Stimulated activated CD8-positive, alpha-beta memory T cell treated with anti-CD3 and anti-CD28 coated beads, Interleukin-12 subunit alpha, Interleukin-12 subunit beta, amount 100 ng/mL, for 24 hours (primary cell): Measurements from ENCODE around the gene NR2E3.

Experiments used
- DNase-seq: peaks from one replicate; pipeline ENCODE4 v3.0.0-alpha.2; 2020; ENCODE audit errors: extremely low read depth

Gene NR2E3

DNA sequence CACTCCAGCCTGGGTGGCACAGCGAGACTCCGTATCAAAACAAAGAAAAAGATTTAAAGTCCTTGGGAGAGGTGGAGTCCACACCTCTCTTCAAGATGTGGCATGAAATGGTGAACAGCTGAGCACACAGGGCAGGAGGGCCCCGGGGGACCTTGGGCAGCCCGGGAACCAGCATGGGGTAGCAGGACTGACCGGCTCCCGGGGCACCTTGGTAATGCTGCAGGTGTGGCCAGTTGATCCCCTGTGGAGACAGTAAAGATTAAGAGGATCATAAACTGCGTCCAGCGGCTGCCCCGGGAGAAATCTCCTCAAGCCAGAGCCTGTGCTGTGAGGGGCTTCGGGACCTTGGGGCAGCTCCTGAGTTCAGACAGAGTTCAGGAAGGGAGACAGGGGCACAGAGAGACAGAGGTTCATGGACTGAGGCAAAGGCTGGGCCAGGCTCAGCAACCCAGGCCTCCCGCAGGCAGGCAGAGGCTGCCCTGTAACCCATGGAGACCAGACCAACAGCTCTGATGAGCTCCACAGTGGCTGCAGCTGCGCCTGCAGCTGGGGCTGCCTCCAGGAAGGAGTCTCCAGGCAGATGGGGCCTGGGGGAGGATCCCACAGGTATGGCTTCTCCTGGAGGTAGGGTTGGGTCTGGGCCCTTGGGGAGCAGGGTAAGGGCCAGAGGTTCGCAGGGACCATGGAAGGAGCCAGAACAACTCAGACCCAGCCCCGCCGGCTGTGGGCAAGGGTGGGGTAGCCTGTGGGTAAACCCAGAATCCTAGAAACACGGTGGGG lies at the start of gene NR2E3:
TSS of gene NR2E3 (plus strand) at position 299 of the 780 bp plus-strand sequence. CDS start at position 489, 190 bp downstream.
- DNase-seq = no peak

DNA sequence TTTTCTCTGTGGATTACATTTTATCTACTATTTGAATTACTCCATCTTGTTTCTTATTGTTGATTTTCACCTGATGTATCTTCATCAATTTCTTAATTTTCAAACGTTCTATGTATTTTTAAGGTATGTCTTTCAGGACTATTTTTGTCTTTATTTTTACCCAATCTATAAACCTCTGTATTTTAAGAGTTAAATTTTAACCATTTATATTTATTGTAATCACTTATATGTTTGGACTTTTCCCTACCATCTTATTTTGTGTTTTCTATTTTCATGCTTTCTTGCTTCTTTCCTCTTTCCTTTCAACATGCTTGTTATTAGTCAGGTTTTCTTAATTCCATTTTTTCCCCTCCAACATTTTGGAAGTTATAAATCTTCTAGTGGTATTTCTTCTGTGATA lies 49.5 kb upstream of the NR2E3 start:
- DNase-seq = no peak

DNA sequence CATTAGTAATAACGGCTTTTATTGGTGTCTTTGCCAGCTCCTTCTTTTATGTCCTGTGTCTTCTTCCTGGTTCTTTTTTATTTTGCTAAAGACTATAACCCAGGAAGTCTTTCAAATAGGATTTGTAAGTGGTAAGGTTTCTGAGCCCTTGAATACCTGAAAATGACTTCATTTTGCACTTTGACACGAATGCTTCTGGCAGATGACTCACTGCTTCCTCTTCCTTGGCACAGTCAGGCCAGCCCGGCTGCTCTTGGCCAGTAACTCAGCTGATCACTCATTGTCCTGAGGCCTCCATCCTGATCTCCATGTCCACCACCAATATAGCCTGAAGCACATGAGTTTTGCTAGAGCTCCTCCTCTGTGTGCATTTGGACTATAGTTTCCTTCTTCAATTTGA lies 48.7 kb upstream of the NR2E3 start:
- no peak for DNase-seq

DNA sequence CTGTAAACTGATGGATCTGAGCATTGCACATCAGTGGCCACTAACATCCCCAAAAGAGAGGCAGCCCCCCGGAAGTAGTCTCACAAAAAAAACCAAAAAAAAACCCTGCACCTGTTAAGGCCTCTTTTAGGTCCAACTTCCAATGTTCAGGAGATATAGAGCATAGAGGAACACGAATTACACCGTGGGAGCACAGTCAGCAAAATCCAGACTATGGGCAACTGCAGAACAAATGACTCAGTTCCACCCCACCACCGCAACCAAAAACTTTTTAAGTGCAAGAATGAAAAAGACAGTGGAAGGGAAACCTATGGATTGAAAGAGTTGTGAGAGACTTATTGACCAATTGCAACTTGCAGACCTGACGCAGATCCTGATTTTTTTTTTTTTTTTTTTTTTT lies 42.2 kb upstream of the NR2E3 start:
- no peak for DNase-seq

DNA sequence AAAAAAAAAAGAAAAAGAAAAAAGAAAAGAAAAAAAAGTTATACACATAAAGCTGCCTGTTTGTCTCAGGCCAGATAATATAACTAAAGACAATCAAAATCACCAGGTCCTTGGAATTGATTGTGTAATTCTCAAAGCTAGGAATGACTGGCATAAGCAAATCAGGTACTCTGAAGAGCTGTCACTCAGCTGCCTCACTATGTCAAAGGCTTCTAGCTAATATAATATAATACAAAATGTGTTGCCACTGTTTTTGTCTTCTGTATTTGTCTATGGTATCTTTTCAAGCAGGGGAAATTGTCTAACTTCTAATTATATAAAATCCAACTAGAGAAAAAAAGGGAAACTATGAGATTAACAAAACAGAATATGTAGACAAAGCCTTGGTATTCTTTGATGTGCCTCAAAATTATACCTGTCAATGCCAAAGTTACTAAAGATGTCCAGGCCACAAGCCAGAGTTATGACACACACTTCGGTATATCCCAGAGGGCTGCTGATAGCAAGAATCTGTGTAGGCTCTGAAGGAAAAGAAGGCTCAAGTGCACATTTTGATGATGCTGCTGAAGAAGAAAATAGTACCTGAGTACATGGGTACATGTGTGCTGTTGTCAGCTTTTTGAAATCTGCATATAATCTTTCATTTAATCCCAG lies 37.0 kb upstream of the NR2E3 start:
- DNase-seq = no peak

DNA sequence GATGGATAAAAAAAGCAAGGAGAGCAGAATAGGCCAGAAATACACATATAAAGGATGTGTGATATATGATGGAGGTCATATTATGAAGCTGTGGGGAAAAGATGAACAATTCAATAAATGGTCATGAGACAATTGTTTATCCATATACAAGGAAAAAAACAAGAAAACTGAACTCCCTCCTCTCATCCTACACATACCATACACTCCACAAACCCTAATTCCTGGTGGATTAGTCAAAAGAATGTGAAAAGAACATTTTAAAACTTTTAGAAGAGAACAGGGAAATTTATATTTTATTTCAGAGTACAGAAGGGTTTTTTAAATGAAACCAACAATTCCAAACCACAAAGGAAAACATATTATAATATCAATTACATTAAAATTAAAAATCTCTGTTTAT lies 34.5 kb upstream of the NR2E3 start:
- DNase-seq = no peak

DNA sequence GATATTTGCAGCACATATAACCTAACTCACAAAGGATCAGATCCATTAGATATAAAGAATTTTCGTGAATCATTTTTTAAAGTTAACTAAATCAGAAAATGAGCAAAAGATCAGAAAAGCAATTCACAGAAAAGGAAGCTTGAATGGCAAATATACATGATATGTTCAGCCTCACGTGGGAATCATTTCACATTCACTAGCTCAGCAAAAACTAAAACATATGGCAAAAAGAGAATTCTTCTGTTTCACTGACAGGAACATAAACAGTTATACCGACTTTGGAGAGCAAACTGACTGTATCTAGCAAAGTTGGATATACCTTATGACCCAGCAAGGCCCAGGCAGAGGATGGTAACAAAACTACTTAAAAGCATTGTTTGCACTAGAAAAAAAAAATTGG lies 34.0 kb upstream of the NR2E3 start:
- no peak for DNase-seq

DNA sequence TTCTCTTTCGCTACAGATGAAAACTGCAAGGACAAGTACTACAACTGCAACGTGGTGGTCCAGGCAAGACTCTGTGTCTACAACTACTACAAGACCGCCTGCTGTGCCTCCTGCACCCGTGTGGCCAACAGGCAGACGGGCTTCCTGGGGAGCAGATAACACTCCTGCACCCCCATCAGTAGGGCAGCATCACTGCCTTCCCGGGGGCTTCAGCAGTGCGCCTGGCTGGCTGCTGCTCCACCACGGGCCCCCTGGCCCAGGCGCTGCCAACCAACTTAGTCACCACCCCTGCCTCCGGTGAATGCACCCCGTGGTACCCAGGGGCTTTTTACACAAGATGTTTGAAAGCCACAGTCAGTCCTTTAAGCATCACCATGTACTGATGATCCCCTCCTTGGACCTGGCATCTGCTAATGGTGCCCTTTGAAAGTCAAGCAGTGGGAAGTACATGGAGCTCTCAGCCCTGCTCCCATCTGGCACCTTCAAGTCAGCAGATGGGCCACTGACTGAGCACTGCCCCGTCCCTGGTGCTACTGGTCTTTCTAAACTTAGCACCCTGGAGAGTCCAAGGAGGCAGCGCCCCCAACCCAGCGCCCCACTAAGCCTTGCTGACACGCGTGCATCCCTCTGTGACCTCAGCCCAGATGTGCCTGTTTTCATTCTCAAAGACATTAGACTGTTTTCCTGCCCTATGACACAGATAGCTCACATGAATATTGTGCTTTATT lies 33.0 kb upstream of the NR2E3 start:
- no peak for DNase-seq

DNA sequence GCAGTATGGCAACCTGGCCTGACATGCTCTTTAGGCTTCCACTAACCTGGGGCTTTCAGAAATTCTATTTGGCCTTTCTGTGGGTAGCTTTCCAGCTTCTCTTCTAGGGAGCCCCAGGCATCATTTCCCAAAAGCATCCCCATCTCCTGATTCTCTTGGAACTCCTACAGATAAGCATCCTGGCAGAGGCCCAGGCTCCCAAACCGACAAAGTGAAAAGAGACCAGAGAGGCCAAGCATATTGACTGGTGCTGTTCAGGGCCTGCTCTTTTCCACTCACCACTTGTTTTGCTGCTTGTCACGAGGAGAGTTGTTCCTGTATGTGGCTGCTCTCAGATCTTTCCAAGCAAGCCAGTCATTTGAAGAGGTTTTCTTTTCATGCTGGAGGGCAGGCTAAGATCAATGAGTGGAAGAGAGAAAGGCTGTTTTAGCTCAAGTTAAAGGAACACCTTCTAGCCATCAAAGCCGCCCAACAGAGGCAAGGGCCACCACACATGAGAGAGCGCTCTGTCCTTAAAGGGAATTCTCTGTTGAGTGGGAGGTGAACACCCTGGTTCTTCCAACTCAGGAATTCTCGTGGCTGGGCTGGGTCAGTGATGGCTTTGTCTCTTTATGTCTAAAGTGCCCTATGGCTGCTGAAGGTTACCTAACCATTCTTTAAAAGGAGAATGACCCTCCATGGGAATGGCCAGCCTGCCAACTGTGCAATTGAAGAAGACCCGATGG lies 31.1 kb upstream of the NR2E3 start:
- DNase-seq = no peak

DNA sequence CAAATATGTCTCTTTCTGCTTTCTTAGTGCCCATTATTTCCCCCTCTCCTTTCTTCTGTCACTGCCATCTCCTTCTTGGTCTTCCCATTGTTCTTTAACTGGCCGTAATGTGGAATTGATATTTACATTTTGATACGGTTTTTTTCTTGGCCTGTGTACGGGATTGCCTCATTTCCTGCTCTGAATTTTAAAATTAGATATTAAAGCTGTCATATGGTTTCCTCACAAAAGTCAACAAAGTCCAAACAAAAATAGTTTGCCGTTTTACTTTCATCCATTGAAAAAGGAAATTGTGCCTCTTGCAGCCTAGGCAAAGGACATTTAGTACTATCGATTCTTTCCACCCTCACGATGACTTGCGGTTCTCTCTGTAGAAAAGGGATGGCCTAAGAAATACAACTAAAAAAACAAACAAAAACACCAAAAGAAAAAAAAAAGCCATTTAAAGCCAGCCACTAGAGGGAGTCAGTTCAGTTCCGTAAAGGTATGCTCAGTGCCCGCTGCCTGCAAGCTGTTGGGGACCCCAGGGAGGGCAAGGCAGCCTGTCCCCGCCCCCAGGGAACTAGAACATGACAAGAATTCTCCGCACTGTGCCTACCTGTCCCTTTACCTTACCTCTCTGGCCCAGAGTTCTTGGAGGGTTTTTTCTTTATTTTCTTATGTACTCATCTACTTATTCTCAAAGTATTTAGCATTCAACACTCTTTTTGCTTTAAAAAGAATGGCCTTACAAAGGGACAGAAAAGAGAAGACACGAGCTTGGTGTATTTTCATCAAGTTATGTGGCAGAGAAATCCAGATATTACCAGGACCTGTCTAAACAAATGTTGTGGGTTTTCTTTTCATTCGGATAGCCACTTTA lies 30.0 kb upstream of the NR2E3 start:
- DNase-seq = no peak

DNA sequence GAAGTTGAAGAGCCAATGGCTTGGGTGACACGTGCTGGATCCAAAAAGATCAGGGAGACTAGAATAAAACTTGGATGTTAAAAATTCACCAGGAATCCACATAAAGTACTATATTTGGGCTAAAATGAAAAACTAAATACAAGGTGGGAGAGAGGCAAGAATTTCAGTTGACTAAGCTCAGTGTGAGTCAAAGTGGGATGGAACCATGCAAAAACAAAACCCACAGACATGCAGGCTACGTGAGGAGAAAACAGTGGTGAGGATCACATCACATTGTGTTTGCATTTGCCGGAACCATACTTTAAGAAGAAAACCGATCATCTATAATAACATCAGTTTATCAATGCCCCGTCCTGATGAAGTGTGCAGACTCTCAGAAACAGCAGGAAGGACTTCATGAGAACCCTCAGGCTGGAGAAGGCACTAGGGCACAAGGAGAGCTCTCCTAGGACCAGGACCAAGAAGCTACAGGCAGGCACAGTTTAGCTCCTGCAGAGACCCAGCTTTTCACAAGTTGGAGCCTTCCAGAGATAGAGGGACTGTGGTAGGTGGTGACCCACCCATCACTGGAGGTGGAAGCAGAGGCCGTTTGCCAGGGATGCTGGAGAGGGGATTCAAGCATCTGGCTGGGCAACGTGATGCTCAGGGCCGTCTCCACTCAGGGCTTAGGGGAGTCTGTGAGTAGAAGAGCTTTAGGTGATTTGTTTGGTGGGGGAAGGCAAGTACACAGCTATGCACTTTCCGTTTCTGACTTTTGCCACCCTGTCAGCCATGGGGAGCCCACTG lies 29.0 kb upstream of the NR2E3 start:
- no peak for DNase-seq

DNA sequence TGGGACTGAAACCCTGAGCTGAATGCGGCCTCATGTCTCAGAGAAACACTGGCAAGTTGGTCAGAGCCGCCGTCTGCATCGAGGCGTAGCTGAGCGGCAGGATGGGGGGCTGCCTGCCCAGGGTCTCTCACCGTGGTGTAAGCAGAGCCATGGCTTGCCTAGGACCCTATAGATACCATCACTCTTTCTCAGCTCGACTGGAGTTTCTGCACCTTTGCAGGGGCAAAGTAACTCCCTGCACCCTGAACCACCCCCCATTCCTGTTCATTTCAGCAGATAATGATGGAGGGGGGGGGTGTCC lies 28.4 kb upstream of the NR2E3 start:
- no peak for DNase-seq

DNA sequence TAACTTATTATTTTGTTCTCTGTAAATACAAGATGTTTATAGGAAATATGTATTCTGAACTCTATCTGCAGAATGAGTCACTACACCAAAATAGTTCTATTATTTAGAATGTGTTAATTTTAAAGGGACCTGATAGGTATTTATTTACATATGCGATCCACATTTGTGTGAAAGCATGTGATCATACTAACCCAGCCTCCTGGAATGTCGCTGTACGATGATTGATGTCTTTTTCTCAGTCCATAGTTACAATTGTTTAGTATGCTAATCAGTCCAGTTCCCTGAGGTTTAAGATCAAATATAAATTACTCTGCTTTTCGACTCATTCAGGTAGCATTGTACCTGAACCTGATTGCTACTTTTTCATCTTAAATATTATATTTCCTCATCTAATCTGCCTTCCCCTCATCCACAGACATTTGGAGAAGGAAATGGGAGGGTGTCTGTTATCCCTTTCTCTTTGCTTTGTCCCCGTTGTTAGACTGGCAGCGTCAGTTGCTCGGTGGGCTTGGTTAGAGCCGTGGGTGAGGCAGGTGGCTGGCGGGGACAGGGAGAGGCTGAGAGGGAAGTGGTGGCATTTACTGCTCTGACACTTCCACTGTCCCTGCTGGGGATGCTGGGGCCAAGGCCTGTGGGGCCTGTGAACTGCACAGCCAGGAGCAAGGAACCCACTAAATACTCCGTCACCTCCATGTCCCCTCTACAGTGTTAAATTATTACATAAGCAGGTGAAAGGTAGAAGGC lies 27.8 kb upstream of the NR2E3 start:
- no peak for DNase-seq

DNA sequence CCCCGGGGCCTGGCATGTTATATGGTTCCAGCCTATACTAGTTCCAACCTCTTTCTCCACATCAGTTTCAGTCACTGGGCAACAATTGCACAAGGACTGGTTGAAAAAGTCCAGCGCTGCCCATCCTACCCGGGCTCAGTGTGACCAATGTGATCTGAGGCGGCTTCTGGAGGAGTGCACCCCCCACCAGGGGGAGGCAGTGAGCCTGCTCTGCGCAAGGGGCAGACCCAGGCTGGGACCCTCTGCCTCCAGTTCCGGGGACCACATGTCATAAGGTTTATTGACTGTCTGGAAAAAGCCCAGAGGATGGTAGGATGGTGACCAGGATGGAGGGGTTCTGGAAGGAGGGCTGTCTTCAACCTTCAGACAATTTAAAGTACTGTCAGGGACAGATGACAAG lies 25.6 kb upstream of the NR2E3 start:
- DNase-seq = no peak

DNA sequence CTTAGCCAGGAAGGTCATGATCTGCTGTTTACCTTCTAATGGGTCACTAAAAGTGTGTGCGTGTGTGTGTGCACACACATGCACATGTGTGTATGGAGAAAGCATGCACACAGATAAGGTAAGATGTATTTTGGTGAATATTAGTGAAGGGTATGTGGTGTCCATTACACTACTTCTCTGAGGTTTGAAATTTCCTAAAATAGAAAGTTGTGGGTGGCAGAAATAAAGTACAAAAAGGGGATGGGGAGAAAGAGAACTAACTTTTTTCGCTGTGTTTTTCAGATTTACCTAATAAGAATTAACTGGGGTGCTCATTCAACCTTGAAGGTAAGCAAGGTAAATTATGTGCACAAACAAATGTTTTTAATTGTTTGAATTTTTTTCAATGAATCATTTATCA lies 24.4 kb upstream of the NR2E3 start:
- no peak for DNase-seq

DNA sequence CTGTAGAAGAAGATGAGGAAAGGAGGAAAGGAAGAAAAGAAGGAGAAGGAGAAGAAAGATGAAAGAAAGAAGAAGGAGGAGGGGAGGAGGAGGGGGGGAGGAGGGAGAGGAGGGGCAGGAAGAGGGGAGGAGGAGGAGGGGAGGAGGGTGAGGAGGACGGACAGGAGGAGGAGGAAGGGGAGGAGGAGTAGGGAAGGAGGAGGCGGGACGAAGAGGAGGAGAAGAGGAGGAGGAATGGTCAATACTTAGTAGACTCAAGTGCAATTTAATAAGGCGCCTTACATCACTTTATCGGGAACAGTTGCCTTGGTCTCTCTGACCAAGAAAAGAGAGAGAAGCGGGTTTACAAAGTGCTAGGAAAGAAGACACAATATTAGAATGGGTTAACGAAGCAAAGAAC lies 23.7 kb upstream of the NR2E3 start:
- DNase-seq = no peak

DNA sequence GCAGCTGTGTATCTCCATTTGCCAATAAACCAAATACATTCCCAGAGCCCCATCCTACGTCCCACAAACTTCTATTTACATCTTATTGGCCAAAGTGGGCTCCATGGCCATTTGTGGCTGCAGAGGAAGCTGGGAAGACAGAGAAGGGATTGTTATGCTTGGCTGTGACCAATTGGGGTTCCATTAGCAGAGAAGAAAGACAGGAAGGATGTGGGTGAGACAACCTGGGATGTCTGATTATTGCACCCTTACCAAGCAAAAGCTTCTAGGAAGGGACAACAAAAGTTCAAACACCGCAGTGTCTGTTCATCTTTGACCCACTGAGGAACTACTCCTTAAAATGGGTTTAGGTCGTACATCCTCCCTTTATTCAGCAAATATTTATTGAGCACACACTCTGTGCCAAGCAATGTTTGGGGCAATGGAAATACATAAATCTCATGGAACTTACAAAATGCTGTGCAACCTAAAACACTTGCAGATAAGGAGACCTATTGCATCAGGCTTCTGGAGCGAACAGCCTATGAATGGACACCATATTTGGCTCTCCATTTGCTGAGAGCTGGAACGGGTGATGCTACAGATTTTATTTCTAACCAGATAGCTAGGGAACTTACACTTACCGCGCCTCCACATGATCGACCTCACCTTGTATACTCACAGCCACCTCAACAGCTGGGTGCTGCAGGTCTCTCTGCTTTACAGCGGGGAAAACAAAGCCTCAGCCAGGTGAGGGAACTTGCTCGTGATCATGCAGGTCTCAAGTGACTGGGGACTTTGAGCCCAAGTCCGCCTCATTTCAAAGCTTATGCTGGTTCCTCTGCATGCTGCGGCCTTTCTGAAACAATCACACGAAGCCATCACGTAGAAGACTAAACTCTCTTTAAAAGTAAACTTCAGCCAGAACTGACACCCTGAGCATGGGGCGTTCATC lies 21.4 kb upstream of the NR2E3 start:
- no peak for DNase-seq

DNA sequence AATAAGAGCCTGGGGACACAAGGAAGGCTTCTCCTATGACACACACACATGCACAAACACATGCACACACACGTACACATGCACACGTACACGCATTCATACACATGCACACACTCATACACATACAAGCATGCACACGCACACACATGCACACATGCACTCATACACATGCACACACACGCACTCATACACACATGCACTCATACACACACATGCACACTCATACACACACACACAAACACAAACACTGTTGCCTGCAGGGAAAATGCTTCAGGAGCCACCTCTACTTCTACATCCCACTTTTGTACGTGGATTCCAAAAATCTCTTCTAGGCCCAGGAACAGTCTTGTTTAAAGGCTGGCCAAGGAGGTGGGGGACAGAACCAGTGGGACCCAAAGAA lies 20.7 kb upstream of the NR2E3 start:
- no peak for DNase-seq

DNA sequence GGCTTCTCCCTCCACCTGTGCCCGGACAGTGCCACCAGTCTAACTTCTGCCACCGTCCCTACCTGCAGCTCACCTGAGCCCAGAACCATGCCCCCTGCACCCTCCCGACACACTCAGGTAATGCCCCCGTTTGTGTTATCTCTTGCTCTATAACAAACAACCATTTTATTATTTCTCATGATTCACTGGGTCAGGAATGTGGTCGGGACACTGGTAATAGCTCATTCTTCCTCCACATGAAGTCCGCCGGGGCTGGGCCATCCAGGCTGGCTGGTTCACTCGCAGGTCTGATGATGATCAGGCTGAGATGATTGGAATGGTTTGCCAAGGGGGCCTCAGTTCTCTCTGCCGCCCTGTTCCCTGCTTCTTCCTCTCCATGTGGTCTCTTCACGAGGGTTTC lies 20.3 kb upstream of the NR2E3 start:
- no peak for DNase-seq
